ENCODE results near the gene CRACR2B. TPM values are rescaled to one million over a fixed set of nuclear protein-coding genes. Genes with fewer than 3 reads are reported as not detected.

CRACR2B gene
- 1 to 10 TPM in 1 of 3 donors, under 1 TPM in 1, not detected in 1; 0.74 to 2.2 TPM for polyA plus RNA-seq

DNA sequence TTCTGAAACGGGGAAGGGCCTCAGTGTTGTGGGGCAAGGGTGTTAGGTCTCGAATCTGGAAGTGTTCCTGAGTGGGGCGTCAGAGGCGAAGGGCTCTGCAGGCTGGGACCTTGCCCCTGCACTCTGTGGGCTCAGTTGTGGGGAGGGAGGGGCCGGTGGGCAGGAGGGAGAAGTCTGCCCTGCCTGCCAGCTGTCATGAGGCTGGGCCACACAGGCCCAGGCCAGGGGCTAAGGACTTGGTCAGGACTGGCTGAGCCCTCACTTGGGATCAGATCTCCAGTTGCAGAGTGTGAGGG is at the start of gene CRACR2B:
CRACR2B (plus strand) TSS at position 23 of the 296 bp plus-strand sequence. CDS start 689 bp downstream, outside the sequence.
- H3K27ac Mint-ChIP-seq = peak within 1 kb of the TSS in 1 of 6 donors; percentile 80
- peaks cover 0 to 22% of the 10 kb centered on the region in 2 donors for H3K4me1 Mint-ChIP-seq
- peak within 1 kb of the TSS; percentile 72 to 87 (median 79) for H3K4me3 Mint-ChIP-seq
- no peak for DNase-seq
- no peaks in the 10 kb centered on the region for H3K9me3 Mint-ChIP-seq
- H3K36me3 Mint-ChIP-seq = peaks cover 0 to 5% (median 4%) of the 10 kb centered on the region in 3 donors
- H3K27me3 Mint-ChIP-seq (ENCODE audit: low read depth in 3 of 3) = peaks cover 5 to 18% (median 8%) of the 10 kb centered on the region in 3 donors

DNA sequence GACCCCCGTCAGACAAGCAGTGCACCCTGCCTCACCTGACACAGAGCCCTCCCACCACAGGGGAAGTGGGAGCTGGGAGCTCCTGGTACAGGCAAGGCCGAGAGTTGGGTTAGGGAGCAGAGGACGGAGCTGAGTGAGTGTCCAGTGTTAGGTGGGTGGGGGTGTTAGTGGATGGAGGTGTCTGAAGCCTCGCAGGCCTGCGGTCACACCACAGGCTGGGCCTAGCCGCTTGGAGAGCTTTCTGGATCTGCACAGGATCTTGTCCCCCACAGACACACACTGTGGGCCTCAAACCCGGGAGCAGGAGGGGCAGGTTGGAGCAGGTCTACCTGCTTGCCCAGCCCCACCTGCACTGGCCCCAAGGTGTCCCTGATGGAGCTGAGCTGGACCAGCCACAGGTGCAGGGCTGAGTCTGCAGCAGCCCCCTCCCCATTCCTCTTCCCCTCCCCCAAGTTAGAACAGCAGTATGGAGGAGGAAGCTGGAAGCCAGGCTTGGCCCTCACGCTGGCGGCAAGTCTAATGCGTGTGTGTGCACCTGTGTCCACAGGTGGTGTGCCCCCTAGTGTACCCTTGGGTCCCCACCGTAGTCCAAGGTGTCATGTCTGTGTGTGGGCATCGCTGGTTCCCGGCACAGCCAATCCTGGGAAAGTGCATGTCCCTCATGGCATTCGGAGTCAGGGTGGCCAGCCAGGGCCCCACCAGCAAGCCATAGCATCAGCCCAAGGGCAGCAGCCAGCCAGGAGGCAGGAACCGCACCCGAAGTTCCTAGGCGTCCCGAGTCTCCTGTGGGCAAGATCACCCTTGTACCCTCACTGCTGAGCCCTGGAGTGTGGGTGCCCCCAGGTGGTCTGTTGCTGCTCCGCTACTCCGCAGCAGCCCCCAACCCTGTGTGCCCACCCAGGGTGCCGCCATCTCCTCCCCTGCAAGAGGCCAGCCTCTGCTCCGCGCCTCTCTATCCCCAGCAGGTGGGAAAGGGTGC is 48.5 kb upstream of the CRACR2B start:
- no peak for DNase-seq
- H3K4me1 Mint-ChIP-seq = peaks cover 6 to 30% of the 10 kb centered on the region in 2 donors
- no peak overlapping the region for H3K27ac Mint-ChIP-seq
- H3K36me3 Mint-ChIP-seq = no peaks in the 10 kb centered on the region
- no peaks in the 10 kb centered on the region for H3K9me3 Mint-ChIP-seq
- peaks cover 0 to 7% (median 2%) of the 10 kb centered on the region in 3 donors for H3K27me3 Mint-ChIP-seq (ENCODE audit: low read depth in 3 of 3)
- H3K4me3 Mint-ChIP-seq = peak overlapping the region in 4 of 5 donors; percentile 9 to 55 (median 40)

DNA sequence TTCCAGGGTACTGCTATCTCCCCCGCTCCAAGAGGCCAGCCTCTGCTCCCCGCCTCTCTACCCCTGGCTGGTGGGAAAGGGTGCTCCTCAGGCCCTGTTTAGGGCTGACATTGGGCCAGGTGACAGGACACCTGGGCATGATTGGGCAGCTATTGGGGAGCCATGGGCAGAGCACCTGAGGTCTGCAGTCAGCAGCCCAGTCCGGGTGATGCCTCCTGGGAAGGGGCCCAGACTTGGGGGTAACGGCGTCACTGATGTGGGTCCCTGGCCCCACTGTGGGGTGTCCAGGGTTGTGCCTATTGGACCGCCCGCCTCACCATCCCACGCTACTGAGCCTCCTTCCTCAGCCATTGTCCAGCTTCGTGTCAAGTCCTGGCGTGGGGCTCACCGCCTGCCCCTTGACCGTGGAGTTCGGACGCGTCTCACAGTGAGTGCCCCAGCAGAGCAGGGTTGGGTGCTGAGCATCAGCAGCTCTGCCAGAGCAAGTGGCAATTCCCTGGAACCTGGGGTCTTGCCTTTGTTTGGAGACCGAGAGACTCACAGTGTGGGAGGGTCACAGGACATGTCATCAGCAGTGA is 47.7 kb upstream of the CRACR2B start:
- H3K27me3 Mint-ChIP-seq (ENCODE audit: low read depth in 3 of 3) = peaks cover 0 to 7% (median 4%) of the 10 kb centered on the region in 3 donors

DNA sequence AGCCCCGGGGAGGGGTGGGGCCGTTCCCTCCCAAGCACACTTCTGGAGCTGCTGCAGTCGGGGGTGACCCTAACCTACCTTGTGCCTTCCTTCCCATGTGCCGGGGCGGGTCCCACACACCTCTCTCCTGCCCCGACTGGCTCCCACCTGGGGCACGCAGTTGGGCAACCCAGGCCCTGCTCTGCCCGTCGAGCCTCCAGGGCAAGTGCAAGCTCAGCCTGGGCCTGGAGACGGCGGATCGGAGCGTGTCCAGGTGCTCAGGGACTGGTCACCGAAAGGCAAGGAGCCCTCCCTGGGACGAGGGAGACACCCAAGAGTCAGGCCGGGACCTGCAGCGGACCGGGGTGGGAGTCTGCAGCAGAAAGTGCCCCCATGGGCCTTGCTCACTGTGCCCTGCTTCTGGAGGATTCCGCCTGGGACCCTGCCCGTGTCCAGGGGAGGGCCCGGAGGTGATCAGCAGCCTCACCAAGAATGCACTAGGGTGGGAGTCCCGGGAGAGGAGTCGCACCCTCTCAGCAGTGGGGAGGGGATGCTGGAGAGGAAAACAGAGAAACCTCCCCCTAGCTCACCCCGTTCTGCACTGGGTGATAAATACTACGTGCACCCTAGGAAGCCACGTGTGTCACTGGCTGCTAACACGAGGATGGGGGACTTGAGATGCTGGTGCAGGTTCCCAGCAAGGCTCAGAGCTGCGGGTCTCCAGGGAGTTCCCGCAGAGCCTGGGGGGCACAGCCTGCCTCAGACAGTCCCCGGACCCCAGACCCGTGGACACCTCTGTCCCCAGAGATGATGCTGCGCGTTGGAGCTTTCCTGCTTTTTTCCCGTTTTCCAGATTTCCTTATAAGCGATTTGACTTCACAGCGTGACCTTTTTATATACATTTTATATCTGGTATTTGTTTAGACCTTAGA is 45.2 kb upstream of the CRACR2B start:
- no peak overlapping the region for H3K4me3 Mint-ChIP-seq
- H3K27ac Mint-ChIP-seq = no peak overlapping the region
- H3K9me3 Mint-ChIP-seq = no peaks in the 10 kb centered on the region
- H3K36me3 Mint-ChIP-seq = no peaks in the 10 kb centered on the region
- no peak for DNase-seq
- peaks cover 0 to 1% (median 0%) of the 10 kb centered on the region in 3 donors for H3K27me3 Mint-ChIP-seq (ENCODE audit: low read depth in 3 of 3)
- peaks cover 0 to 18% of the 10 kb centered on the region in 2 donors for H3K4me1 Mint-ChIP-seq

More for the DNA sequence above, 47.7 kb upstream of the CRACR2B start:
- Mint-ChIP-seq H3K27ac (no peak overlapping the region), H3K4me3 (peak overlapping the region in 3 of 5 donors; percentile 13 to 42 (median 35)), H3K36me3 (no peaks in the 10 kb centered on the region), H3K4me1 (peaks cover 6 to 30% of the 10 kb centered on the region in 2 donors), H3K9me3 (no peaks in the 10 kb centered on the region)
- DNase-seq = no peak

DNA sequence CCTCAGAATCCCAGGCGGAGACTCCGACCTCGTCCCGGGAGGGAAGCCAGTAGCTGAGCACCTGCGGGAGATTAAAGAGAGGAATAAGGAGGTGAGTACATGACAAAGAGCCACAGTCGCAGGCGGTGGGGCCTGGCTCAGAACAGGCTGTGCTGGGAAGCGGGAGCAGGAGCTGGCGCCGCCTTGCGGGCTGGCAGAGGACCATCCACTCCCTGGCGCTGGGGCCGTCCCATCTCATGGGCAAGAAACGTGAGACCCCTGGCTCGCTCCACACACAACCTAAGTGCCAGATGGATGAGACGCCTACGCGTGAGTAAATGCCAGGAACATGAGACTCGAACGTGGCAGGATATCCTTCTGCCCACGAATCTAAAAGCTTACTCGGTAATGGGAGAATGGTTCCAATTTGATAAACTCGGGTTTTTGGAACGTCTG is 44.1 kb upstream of the CRACR2B start:
- Mint-ChIP-seq H3K36me3 (no peaks in the 10 kb centered on the region), H3K4me1 (peaks cover 0 to 12% of the 10 kb centered on the region in 2 donors), H3K27ac (no peak overlapping the region), H3K4me3 (no peak overlapping the region), H3K9me3 (no peaks in the 10 kb centered on the region), H3K27me3 (ENCODE audit: low read depth in 3 of 3) (peaks cover 0 to 4% (median 1%) of the 10 kb centered on the region in 3 donors)
- no peak for DNase-seq

DNA sequence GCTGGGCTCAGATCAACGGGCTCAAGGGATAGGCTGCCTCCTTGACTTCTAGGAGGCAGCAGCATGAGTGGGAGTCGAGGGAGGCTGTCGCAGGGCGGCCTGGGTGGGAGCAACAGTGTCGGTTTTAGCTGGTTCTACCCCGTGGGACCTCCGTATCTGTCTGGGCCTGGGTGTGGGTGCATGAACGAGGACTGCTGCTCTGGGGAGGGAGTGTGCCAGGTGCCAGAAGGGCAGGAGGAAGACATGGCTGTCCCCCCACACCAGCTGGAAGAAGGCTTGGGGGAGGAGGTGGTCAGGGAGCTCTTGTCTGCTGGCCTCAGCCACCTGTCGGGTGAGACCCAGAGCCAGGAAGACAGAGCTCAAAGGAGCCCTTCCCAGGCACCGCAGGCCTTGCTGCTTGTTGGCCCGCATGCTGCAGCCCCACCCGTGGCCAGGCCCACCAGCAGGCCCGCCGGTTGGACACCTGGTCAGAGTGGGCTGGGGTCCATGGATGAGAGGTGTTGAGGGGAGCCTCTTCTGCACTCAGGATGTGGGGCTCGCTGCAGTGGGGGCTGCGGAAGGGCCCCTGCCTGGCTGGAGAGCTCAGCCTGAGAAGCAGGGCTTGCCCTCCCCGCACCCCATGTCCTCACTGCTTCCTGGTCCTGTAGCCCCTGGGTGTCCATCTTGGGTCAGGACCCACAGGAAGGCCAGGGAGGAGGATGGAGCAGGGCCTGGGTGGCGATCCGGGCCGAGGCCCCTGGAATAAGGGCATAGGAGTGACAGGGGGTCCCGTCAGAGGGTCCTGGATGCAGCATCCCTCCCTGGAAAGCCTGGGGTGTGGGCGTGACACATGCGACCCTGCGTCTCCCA is 41.3 kb upstream of the CRACR2B start:
- no peak for DNase-seq
- Mint-ChIP-seq H3K36me3 (peaks cover 0 to 3% (median 0%) of the 10 kb centered on the region in 3 donors), H3K27me3 (ENCODE audit: low read depth in 3 of 3) (peaks cover 0 to 5% (median 3%) of the 10 kb centered on the region in 3 donors), H3K4me3 (no peak overlapping the region), H3K4me1 (peaks cover 0 to 4% of the 10 kb centered on the region in 2 donors), H3K9me3 (no peaks in the 10 kb centered on the region), H3K27ac (peak overlapping the region in 1 of 6 donors; percentile 46)

DNA sequence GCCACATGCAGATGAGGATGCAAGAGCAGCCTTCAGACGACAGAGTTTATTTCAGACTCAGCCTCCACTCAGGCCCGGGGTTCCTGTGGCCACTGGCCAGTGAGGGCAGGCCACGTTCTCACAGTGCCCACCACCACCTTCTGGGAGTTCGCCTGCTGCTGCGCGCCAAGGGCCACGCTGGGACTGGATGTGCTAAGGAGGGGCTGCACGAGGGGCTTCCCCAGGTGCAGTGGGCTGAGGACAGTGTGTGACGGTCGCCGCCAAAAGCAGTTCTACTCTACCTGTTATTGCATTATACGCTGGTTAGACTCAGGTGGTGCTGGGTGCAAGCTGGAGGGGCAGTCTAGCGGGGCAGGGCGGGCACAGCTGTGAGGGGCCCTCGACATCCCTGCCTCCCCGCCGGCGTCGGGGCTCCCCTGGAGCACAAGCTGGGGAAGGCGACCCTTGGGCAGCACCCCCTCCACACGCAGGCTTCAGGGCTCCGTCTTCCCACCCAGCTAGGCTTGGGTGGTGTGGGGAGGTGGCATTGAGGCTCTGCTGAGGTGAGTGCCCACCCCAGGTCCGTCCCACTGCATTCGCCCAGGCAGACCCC is 40.5 kb upstream of the CRACR2B start:
- peaks cover 0 to 5% (median 3%) of the 10 kb centered on the region in 3 donors for H3K27me3 Mint-ChIP-seq (ENCODE audit: low read depth in 3 of 3)
- H3K9me3 Mint-ChIP-seq = no peaks in the 10 kb centered on the region

DNA sequence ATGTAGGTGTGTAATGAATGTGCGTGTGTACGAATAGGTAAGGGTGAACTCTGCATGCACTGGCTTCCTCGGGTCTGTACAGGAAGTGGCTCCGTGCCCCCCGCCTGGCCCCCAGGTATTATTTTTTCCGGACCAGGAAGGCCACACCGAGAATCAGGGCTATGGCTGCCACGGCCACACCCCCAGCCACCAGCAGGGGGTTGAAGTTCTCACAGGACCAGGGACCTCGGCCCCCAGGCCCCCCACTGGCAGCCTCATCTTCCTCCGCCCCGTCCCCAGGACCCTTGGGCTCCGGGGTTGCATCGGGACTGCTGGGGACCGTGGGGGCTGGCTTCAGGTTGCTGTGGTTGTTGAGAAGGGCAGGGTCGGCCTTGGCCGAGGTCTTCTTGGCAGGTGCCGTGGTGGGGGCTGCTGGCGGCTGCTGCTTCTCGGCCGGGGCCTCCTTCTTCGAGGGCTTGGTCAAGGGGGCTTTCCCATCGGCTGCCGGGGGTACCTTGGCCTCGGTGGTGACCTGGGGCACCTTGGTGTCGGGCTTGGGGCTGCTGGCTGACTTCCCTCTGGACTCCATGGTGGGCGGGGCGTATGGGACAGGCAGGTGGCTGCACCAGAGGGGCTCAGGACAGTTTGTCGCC is 39.6 kb upstream of the CRACR2B start:
- Mint-ChIP-seq H3K36me3 (peaks cover 0 to 3% (median 0%) of the 10 kb centered on the region in 3 donors), H3K27ac (no peak overlapping the region), H3K9me3 (no peaks in the 10 kb centered on the region), H3K4me3 (no peak overlapping the region), H3K27me3 (ENCODE audit: low read depth in 3 of 3) (peaks cover 0 to 5% (median 3%) of the 10 kb centered on the region in 3 donors), H3K4me1 (peaks cover 0 to 4% of the 10 kb centered on the region in 2 donors)
- DNase-seq = no peak

More for the DNA sequence above, 40.5 kb upstream of the CRACR2B start:
- Mint-ChIP-seq H3K27ac (no peak overlapping the region), H3K36me3 (peaks cover 0 to 3% (median 0%) of the 10 kb centered on the region in 3 donors), H3K4me3 (no peak overlapping the region), H3K4me1 (peaks cover 0 to 4% of the 10 kb centered on the region in 2 donors)
- no peak for DNase-seq

DNA sequence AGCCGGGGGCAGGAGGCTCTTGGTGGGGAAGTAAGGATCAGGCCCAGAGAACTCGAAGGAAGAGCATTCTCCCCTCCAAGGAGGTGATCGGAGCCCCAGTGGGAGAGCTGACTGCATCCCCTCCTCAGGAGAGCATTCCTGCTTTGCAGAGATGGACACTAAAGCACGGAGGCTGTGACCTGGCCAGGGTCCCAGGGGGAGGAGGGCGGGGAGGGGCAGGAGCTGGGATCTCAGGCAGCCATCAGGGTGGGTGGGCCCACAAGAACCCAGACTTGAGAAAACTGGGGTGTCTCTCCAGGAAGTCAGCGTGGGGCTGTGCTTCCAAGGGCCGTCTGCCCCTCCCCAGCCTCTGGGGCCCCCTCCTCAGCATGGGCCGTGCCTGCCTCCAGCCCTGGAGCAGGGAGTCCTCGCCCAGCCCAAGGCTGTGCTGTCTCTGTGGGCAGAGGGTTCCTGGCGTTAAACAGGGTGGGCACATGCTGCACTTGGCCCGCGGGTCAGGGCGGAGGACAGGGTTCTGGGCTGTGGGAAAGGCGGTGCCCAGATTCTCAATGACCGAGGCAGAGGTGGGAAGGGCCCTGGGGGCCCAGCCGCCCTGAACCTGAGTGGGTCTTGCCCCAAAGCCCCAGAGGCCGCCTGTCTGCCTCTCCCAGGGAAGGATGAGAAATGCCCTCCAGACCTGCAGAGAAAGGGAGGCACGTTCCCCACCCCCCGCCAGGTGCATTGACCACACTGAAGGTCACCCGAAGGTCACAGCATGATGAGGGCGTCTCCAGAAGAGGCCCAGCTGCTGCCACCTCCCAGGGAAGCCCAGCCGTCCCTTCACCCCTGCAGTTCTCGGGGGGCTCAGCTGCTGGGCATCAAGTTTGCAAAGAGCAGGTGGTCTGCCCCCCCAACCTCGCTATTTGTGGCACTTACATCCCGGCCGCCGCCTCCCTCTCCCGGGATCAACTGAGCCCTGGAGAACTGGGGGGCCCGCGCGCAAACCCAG is 38.5 kb upstream of the CRACR2B start:
- Mint-ChIP-seq H3K9me3 (no peaks in the 10 kb centered on the region), H3K27ac (no peak overlapping the region), H3K27me3 (ENCODE audit: low read depth in 3 of 3) (peaks cover 0 to 5% (median 3%) of the 10 kb centered on the region in 3 donors), H3K4me3 (no peak overlapping the region), H3K4me1 (peaks cover 0 to 4% of the 10 kb centered on the region in 2 donors), H3K36me3 (peaks cover 0 to 3% (median 0%) of the 10 kb centered on the region in 3 donors)
- DNase-seq = no peak

DNA sequence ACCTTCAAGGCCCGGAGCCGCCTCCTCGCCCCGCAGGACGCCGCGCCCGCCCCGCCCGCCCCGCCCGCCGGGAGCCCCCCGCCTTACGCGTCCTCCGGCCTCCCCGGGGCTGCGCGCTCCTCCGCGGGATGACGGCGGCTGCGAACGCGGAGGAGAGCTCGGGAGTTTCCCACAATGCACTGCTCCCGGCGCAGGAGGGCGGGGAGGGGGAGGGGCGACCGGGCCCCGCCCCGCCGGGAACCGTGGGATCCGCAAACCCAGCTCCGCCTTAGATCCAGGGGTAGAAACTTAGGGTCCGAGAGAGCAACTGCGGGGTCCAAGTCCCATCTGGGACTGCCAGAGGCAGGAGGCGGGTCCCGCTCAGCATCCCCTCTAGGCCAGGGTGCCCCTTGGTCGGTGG is 37.8 kb upstream of the CRACR2B start, which contains the start of gene CEND1:
CEND1 (minus strand) TSS at position 148 of the 400 bp plus-strand sequence. CDS start 1,514 bp downstream, outside the sequence.
- H3K27me3 Mint-ChIP-seq (ENCODE audit: low read depth in 3 of 3) = peaks cover 0 to 5% (median 2%) of the 10 kb centered on the region in 3 donors
- H3K9me3 Mint-ChIP-seq = no peaks in the 10 kb centered on the region
- peaks cover 0 to 4% of the 10 kb centered on the region in 2 donors for H3K4me1 Mint-ChIP-seq
- no peak within 1 kb of the TSS for H3K27ac Mint-ChIP-seq
- no peak for DNase-seq
- H3K4me3 Mint-ChIP-seq = no peak within 1 kb of the TSS
- H3K36me3 Mint-ChIP-seq = peaks cover 0 to 3% (median 0%) of the 10 kb centered on the region in 3 donors
